CD4-positive, alpha-beta T cell treated with Interleukin-6 for 4 hours (primary cell): ENCODE results near the gene CNPY2.
"Not testable (repeated sequence)": the region's sequence is repeated elsewhere in the genome, so short reads cannot be mapped to it uniquely, and the experiment has no call there.

ENCODE experiments used
- DNase-seq: peaks from one replicate; pipeline ENCODE4 v3.0.0-alpha.2; 2020; ENCODE audit warnings: mixed read lengths

CNPY2 gene

GRCh38 chr12:56333679-56334489 is 18.1 kb upstream of the CNPY2 start, which contains the start of gene PAN2:
PAN2 (minus strand) TSS chr12:56334000; CDS start chr12:56333094, 906 bp downstream.
- peak; percentile 92 for DNase-seq

- DNase-seq: no peak
Measured at GRCh38 chr12:56333197-56333678, 17.4 kb upstream of the CNPY2 start.

GRCh38 chr12:56332512-56333196 is 16.9 kb upstream of the CNPY2 start:
- no peak for DNase-seq

- no peak for DNase-seq
Measured at GRCh38 chr12:56330936-56331490, 15.2 kb upstream of the CNPY2 start.

DNA sequence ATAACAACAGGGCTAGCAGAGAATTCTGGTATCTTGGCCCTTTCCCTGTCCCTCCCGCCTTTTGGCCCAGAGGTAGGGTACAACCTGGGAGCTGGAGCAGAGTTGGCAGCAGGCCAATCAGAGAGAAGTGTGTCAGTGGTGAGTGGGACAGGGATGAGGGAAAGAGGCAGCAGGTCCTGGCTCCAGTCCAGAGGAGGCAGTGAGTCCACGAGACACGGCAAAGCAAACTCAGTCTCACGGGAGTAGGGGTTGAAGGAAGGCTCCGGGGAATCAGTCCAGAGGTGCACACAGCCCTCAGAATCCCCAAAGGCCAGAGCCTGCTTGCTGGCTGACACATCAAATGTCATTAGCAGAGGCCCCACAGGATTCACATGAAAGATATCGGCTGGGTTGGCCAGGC is 10.7 kb upstream of the CNPY2 start:
- no peak for DNase-seq

GRCh38 chr12:56326126-56326525 is 10.3 kb upstream of the CNPY2 start:
- DNase-seq: no peak

GRCh38 chr12:56324206-56324605 is 8.4 kb upstream of the CNPY2 start:
- no peak for DNase-seq

DNA sequence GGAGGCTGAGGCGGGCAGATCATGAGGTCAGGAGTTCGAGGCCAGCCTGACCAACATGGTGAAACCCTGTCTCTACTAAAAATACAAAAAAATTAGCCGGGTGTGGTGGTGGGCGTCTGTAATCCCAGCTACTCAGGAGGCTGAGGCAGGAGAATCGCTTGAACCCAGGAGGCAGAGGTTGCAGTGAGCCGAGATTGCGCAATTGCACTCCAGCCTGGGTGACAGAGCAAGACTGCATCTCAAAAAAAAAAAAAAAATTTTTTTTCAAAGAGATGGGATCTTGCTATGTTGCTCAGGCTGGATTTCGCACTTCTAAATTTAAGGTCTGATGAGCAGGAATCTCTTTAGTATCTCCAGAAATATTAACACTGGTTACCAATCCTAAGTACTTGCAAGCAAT is 5.8 kb upstream of the CNPY2 start:
- DNase-seq: not testable (repeated sequence)

DNA sequence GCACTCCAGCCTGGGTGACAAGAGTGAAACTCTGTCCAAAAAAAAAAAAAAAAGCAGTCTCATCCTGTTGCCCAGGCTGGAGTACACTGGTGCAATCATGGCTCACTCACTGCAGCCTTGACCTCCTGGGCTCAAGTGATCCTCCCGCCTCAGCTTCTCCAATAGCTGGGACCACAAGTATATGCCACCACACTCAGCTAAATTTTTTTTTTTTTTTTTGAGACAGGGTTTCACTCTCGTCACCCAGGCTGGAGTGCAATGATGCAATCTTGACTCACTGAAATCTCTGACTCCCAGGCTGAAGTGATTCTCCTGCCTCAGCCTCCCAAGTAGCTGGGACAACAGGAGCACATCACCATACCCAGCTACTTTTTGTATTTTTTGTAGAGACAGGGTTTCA is 5.2 kb upstream of the CNPY2 start:
- no peak for DNase-seq

DNA sequence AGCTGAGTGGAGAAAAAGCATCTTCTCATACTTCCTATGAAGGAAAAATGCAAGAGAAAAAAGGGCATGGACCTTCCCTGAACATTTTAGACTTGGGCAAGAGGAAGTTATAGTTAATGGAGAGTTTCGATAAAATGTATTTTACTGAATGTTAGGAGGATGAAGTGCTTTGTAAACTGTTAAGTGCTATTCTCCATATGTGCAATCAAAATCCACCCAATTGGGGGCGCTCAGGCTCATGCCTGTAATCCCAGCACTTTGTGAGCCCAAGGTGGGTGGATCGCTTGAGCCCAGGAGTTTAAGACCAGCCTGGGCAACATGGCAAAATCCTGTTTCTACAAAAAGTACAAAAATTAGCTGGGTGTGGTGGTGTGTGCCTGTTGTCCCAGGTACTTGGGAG is 1.9 kb upstream of the CNPY2 start:
- DNase-seq: no peak

GRCh38 chr12:56315249-56315621 is 553 bp downstream of the CNPY2 start:
- no peak for DNase-seq

DNA sequence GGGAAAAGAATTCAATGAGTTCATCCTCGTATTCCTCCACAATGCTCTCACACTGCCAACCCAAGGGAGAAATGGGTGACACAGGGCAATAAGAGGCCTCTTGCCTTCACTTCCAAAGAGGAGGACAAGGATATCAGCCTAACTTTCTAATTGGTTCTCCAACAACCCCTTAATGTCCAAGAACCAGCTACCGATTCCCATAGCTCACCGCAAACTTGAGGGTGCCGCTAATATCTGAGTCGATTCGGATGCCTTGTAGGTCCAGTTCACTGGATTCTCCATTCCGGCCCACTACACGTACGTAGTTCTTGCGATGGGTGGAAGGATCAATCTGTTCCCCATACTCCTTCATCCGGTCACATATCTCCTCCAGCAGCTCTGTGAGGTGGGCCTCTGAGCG is 4.8 kb downstream of the CNPY2 start:
- no peak for DNase-seq

DNA sequence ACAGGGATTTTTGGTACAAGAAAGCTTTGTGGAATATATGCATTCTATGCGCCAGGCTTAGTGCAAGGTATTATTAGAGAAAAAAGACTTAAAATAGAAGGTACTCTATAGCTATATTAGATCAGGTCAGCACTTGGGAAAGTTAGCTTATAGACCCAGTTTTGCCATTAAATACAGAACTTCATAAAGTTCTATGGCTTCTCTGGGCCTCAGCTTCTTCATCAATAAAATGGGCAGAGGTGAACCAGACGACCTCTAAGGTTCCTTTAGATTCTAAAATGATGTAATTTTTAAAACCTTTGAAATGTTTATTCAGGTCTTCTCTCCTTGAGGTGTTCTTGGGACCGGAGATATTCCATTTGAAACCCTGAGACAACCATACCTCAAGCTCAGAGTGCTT is 7.1 kb downstream of the CNPY2 start:
- no peak for DNase-seq

DNA sequence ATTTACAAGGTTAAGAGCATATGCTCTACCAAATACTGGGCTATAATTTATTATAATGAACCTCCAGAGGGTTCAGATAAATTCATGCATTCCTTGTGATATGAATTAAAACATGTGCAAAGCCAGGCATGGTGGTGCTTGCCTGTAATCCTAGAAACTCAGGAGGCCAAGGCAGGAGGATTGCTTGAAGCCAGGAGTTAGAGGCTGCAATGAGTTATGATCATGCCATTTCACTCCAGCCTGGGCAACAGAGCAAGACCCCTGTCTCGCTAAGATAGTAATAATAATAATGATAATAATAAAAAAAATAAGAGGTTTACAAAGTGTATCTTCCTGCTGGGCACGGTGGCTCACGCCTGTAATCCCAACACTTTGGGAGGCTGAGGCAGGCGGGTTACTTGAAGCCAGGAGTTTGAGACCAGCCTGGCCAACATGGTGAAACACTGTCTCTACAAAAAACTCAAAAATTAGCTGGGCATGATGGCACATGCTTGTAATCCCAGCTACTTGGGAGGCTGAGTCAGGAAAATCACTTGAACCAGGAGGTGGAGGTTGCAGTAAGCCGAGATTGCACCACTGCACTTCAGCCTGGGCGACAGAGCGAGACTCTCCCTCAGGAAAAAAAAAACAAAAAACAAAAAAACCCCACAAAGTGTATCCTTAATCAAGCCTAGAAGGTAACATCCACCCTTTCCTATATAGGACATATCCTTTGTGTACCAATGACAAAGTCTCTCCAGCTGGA is 8.4 kb downstream of the CNPY2 start:
- DNase-seq: no peak

DNA sequence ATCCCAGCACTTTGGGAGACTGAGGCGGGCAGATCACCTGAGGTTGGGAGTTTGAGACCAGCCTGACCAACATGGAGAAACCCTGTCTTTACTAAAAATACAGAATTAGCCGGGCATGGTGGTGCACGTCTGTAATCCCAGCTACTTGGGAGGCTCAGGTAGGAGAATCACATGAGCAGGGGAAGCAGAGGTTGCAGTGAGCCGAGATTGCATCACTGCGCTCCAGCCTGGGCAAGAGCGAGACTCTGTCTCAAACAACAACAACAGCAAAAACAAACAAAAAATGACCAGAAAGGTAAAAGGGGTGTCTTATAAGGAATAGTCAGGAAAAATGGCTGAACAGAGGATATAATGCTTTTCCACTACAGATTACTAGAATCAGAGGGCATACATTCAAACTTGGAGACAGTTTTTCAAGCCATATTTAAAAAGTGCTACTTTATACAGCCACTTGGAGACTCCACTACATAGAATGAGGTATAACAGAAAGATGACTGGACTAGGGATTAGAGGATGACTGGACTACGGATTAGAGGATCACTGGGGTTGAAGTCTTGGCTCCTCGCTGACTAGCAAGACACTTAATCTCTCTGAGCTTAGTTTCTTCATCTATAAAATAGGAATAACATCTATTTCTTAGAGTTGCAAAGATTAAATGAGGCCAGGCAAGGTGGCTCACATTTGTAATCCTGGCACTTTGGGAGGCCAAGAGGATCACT is 10.8 kb downstream of the CNPY2 start:
- DNase-seq: no peak

- DNase-seq: no peak
Measured at GRCh38 chr12:56304276-56304675, 11.5 kb downstream of the CNPY2 start.

GRCh38 chr12:56300644-56301464 is 14.9 kb downstream of the CNPY2 start:
- DNase-seq: no peak

- DNase-seq: peak; percentile 99
Measured at GRCh38 chr12:56299853-56300643, 15.7 kb downstream of the CNPY2 start, which contains the start of gene CS. CS (minus strand) TSS chr12:56300330; CDS start chr12:56300201, 129 bp downstream.

DNA sequence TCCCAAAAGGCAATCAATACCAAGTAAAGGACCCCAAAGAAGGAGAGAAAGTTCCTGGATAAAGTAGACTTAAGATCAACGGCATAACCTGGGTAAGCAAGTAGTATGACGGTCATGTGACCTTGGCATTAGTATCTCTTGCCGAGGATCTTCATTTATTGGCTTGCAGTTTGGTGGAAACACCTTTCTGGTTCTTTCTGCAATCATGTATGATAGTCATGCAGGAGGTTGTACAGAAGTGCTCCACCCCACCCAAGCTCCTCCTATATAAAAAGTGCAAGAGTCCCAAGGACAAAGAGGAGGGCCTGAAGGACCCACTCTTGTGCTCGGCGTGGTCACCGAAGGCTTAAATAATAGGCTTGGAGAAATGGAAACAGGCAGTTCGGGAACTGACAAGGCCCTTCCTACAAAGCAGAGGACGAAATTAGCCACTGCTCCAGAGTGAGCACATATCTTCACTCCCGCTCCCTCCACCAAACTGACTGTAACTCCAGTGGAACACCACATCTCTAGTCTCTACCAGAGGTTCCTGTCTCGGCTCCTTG is 16.4 kb downstream of the CNPY2 start:
- peak; percentile 30 for DNase-seq

- DNase-seq: no peak
Measured at GRCh38 chr12:56298828-56299227, 17.0 kb downstream of the CNPY2 start.
